ENCODE data around the gene KCNK3. TPM values are rescaled to one million over a fixed set of nuclear protein-coding genes. Genes with fewer than 3 reads are reported as not detected.

KCNK3 gene
- total and polyA plus RNA-seq, 3 donors from 2014 or later = 1.0 to 2.5 (median 1.5) TPM

DNA sequence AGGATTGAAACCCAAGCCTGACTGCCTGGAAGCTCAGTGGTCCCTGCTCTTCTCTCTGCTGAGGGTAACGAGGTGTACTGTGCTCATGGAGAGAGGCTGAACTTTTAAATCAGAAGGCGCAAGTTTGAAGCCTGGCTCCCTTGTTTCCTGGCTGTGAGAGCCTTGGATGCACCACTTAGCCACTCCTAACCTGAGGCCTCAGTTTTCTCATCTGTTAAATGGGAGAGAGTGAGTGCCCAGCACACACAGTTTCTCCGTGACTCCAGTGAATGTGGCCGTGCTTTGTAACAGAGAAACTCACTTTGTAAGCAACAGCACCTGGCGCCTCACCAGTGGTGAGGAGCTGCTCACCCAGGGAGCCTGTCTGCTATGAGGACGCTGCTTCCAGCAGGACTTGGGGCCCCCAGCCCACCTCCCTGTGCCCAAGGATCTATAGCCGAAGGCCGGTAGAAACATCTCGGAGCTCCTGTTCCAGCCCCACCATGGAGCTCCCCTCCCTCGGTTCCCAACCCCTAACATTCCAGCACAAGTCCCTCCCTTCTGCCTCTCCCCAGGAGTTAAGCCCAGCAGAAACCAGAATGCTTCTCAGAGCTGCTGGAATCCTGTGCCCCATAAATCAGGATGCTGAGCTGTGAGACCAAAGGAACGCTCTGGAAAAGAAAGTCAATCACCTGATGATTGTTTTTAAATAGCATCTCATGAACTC lies 20.3 kb upstream of the KCNK3 start:
- H3K27me3 ChIP-seq = no peaks in the 10 kb centered on the region
- no peak for TF ChIP-seq POLR2A (IDR thresholded peaks at IDR 0.05)
- TF ChIP-seq, protein P1, sequence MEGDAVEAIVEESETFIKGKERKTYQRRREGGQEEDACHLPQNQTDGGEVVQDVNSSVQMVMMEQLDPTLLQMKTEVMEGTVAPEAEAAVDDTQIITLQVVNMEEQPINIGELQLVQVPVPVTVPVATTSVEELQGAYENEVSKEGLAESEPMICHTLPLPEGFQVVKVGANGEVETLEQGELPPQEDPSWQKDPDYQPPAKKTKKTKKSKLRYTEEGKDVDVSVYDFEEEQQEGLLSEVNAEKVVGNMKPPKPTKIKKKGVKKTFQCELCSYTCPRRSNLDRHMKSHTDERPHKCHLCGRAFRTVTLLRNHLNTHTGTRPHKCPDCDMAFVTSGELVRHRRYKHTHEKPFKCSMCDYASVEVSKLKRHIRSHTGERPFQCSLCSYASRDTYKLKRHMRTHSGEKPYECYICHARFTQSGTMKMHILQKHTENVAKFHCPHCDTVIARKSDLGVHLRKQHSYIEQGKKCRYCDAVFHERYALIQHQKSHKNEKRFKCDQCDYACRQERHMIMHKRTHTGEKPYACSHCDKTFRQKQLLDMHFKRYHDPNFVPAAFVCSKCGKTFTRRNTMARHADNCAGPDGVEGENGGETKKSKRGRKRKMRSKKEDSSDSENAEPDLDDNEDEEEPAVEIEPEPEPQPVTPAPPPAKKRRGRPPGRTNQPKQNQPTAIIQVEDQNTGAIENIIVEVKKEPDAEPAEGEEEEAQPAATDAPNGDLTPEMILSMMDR (IDR thresholded peaks at IDR 0.05) = no peak
- 81 to 82% methylated on average over 11 of the region's 11 CpGs for WGBS, 2 donors
- no peak for DNase-seq
- no peak overlapping the region for H3K4me3 ChIP-seq
- intact Hi-C loops (cut with DNase I; ENCODE audit: low total_unique reads) = no loop called here
- H3K9me3 ChIP-seq = no peaks in the 10 kb centered on the region
- no peak overlapping the region for H3K27ac ChIP-seq
- no peaks in the 10 kb centered on the region for H3K36me3 ChIP-seq (ENCODE audit: low read depth, missing control alignments)
- H3K4me1 ChIP-seq = no peaks in the 10 kb centered on the region

DNA sequence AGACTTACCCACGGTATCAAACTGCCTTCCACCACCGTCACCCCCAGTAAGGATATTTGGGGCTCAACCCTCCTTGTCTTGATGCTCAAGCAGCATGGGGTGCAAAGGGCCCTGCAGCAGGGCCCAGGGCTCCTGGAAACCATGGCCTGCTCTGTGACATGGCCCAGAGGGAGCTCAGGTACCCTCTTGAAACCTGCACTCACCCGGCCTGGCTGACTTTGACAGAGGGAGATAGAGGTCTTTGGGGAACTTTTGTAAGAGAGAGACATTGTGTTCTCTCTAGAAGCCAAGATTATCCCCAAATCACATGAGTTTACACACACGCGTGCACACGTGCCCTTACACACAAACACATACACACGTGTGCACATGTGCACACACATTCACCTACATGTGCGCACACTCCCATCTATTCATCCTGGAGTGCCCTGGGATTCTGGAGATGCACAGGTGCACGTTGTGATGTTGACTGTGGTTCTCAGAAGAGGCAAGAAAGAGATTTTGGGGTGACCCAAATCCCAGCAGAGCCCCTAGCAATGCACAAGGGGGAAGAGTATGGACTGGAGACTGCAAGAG lies 19.6 kb upstream of the KCNK3 start:
- DNase-seq = no peak
- 88 to 90% methylated on average over 9 of the region's 9 CpGs for WGBS, 2 donors
- no peaks in the 10 kb centered on the region for H3K36me3 ChIP-seq (ENCODE audit: low read depth, missing control alignments)
- no peaks in the 10 kb centered on the region for H3K4me1 ChIP-seq
- intact Hi-C loops (cut with DNase I; ENCODE audit: low total_unique reads) = no loop called here
- no peaks in the 10 kb centered on the region for H3K27me3 ChIP-seq
- H3K9me3 ChIP-seq = no peaks in the 10 kb centered on the region
- no peak overlapping the region for H3K27ac ChIP-seq
- TF ChIP-seq, protein P1 (IDR thresholded peaks at IDR 0.05) = no peak
- TF ChIP-seq POLR2A (IDR thresholded peaks at IDR 0.05) = no peak
- H3K4me3 ChIP-seq = no peak overlapping the region

DNA sequence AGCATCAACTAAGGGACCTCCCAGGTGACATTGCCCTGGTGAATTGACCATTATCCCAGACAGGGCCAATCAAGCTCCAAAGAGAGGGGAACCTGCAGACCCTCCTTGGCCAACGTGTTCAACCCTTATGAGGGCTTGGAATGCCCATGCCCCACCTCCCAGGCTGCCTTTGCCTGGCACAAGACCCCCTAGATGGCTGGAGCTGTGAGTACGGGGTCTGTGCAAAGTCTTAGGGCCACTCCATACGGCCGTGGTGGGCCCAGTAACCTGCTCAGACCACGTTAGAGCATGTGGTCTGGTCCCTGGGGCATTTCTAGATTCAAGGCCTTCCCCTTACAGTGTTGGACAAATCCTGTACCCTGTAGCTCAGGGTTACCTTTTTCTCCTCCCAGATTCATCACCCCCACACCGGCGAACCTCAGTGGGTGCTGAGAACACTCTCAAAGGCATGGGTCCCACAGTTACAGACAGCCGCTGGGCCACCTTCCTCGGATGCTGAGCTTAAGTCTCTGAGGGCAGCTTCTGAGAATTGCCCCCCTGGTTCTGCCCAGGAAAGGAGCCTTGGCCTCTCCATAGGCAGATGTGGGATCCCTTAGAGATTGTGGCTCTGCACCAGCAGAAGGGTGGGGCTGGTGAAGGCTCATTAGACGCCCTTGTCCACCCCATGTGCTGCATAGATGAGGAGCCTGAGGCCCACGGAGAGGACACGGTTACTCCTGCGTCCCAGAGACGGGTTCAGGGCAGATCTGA lies 18.3 kb upstream of the KCNK3 start:
- TF ChIP-seq, protein P1 (IDR thresholded peaks at IDR 0.05) = no peak
- 90 to 98% methylated on average over 10 to 14 of the region's 14 CpGs for WGBS, 2 donors
- DNase-seq = no peak
- Histone ChIP-seq H3K36me3 (ENCODE audit: low read depth, missing control alignments) (no peaks in the 10 kb centered on the region), H3K27me3 (no peaks in the 10 kb centered on the region), H3K27ac (no peak overlapping the region), H3K4me3 (no peak overlapping the region), H3K4me1 (no peaks in the 10 kb centered on the region), H3K9me3 (no peaks in the 10 kb centered on the region)
- intact Hi-C loops (cut with DNase I; ENCODE audit: low total_unique reads) = no loop called here

DNA sequence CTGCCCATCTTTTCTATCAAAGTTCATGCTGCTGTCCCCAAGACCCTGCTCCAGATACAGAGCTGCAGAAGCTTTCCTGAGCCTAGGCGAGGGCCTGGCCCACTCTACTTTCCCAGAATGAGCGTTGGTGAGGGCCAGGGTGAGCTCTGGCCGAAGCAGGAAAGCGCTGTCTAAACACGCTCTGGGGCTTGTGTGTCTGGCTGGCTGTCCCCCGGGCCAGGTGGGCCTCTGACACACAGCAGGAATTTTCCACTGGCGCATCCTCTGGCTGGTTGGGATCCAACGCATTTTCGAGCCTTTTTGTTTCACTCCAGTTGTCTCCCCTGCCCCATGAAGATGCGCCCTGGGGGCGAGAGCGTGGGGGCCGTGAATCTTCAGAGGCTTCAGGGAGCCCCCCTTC lies 17.8 kb upstream of the KCNK3 start:
- intact Hi-C loops (cut with DNase I; ENCODE audit: low total_unique reads) = no loop called here
- H3K4me3 ChIP-seq = no peak overlapping the region
- 90 to 95% methylated on average over 6 to 13 of the region's 13 CpGs for WGBS, 2 donors
- no peaks in the 10 kb centered on the region for H3K36me3 ChIP-seq (ENCODE audit: low read depth, missing control alignments)
- no peak overlapping the region for H3K27ac ChIP-seq
- no peaks in the 10 kb centered on the region for H3K4me1 ChIP-seq
- no peaks in the 10 kb centered on the region for H3K9me3 ChIP-seq
- H3K27me3 ChIP-seq = no peaks in the 10 kb centered on the region
- DNase-seq = no peak
- TF ChIP-seq POLR2A (IDR thresholded peaks at IDR 0.05) = no peak
- TF ChIP-seq, protein P1 (IDR thresholded peaks at IDR 0.05) = no peak
